ENCODE measurements around the gene ZNF526. TPM values are rescaled to one million over a fixed set of nuclear protein-coding genes. Genes with fewer than 3 reads are reported as not detected.

ZNF526 gene
- total and polyA plus RNA-seq, 9 of the 15 experiments (the other 6 are each of a cell fraction or from before 2014, with no cell fraction given), result 1.3 to 17.9 (median 6.2) TPM

DNA sequence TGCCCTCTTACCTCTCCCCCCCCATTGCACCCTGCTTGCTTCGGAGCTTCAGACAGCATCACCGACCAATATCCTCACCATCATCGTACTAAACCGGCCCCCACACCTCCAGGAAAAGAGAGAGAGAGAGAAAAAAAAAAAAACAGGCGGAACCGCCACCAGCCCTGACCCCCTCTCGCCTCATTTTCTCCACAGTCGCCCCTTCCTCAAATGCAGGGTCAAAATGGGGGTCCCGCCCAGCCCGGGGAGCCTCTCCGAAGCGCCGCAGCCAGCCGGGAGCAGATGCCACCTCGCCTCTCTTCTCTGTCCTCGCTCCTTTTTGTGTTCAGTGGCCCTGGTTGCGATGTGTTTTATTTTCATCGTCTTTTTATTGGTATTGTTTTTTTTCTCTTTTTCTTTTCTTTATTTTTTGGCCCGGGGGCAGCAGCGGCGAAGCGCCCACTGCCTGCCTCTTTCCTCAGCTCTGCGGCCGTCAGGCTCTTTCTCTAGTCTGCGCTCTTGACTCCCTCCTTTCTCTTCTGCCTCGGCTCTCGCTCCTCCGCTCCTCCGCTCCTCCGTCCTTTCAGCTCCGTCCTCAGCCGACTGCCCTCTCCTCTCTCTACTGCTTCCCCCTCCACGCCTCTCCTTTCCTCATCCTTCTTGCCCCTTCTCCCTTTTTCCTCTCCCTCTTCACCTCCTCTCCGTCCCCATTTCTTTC is 44.0 kb upstream of the ZNF526 start:
- TF ChIP-seq NCOA6 (IDR thresholded peaks at IDR 0.05), result no peak
- TF ChIP-seq ZNF512 (tag; IDR thresholded peaks at IDR 0.05), result peak; percentile 63
- intact Hi-C loops (cut with micrococcal nuclease) (no loop called here), in situ Hi-C loops (cut with MboI) (no loop called here)
- no peak overlapping the region for H3K27ac ChIP-seq (ENCODE audit: extremely low read depth, low read depth, low read length)
- no peak overlapping the region for H3K9ac ChIP-seq (ENCODE audit: insufficient read depth in 1 of 2, low read depth in 2 of 2, low read length in 2 of 2)
- ChIA-PET POLR2A (interaction anchor here (0.8 to 1.2 kb wide), 3 partner anchors 11 to 49 kb away, joined by 3 to 4 read pairs (median 3); no protein-coding TSS in a partner anchor), CTCF (ENCODE audit: low intra/inter-chr PET ratio) (interaction anchor here (0.6 to 0.9 kb wide), 2 partner anchors 68 to 227 kb away, joined by 3 read pairs; no protein-coding TSS in a partner anchor)
- DNase-seq (ENCODE audit: extremely low read depth in 1 of 4, low spot score in 3 of 4) (no peak), ATAC-seq (no peak), FAIRE-seq (no peak)
- no peaks in the 10 kb centered on the region for H3K9me3 ChIP-seq (replicated peaks; ENCODE audit: control insufficient read depth, insufficient read depth, low read depth, low read length)
- H3K27me3 ChIP-seq (ENCODE audit: control insufficient read depth in 2 of 2, insufficient read depth in 2 of 2, low read length in 2 of 2), result peaks cover 50 to 94% of the 10 kb centered on the region in 2 experiments
- H3K9me1 ChIP-seq (ENCODE audit: control insufficient read depth, insufficient read depth, low read length), result no peaks in the 10 kb centered on the region
- H2AFZ ChIP-seq (ENCODE audit: low read depth, low read length), result no peak overlapping the region
- H3K79me2 ChIP-seq (ENCODE audit: control insufficient read depth, insufficient read depth, low read length), result no peaks in the 10 kb centered on the region
- no peaks in the 10 kb centered on the region for H3K36me3 ChIP-seq (ENCODE audit: control insufficient read depth, insufficient read depth, low read length)
- no TSS peak for BruUV-seq (replicated peaks)
- peak overlapping the region; percentile 15; the same call in 1 of the 2 replicates for H3K4me3 ChIP-seq
- H3K4me2 ChIP-seq (ENCODE audit: insufficient read depth, low read length), result no peak overlapping the region
- H4K20me1 ChIP-seq (replicated peaks; ENCODE audit: control insufficient read depth, insufficient read depth, low read length), result peaks cover 22% of the 10 kb centered on the region; the same call in 1 of the 2 replicates
- H3K4me1 ChIP-seq (replicated peaks in 1 of 2; ENCODE audit: control insufficient read depth in 2 of 2, insufficient read depth in 2 of 2, low read length in 2 of 2), result peaks cover 0 to 15% of the 10 kb centered on the region in 2 experiments; a peak in 3 of 5 replicates
- 14% methylated on average over 28 of the region's 34 CpGs for WGBS (ENCODE audit: insufficient coverage, low coverage, missing lambda C conversion rate)

Measured in K562 (cell line).